B cell (primary cell): ENCODE data around the gene PPP1R18.

Experiments
- EZH2 ChIP-seq: IDR thresholded peaks from 2 replicates; pipeline ENCODE4 v1.6.1; 2012; ENCODE audit warnings: borderline replicate concordance, low read depth, mild to moderate bottlenecking, moderate library complexity, low read length; ENCODE audit not compliant: insufficient read depth, poor library complexity, severe bottlenecking
- TF ChIP-seq, protein P1 (sequence below): fragments of 200-600 bp; IDR thresholded peaks from one replicate; pipeline ENCODE4 v1.8.0; 2022; ENCODE audit warnings: antibody characterized with exemption, mild to moderate bottlenecking

DNA sequence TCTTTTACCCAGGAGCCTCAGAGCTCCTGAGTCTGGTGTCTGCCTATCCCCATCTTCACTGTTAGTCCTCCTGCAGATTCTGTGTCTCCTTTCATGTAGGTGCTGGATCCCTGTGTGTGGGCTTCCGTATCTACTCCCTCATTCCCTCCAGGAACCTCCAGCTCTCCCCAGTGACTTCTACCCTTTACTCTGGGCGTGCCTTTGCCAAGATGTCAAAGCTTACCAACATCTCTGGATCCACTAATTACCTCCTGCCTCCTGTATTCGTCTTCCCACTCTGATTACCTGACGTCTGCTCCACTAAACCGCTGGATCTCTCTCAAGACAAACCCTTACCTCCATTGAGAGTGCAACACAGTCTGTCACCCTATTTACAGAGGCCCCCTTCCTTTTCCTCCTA is 41.7 kb downstream of the PPP1R18 start:
- TF ChIP-seq, protein P1, sequence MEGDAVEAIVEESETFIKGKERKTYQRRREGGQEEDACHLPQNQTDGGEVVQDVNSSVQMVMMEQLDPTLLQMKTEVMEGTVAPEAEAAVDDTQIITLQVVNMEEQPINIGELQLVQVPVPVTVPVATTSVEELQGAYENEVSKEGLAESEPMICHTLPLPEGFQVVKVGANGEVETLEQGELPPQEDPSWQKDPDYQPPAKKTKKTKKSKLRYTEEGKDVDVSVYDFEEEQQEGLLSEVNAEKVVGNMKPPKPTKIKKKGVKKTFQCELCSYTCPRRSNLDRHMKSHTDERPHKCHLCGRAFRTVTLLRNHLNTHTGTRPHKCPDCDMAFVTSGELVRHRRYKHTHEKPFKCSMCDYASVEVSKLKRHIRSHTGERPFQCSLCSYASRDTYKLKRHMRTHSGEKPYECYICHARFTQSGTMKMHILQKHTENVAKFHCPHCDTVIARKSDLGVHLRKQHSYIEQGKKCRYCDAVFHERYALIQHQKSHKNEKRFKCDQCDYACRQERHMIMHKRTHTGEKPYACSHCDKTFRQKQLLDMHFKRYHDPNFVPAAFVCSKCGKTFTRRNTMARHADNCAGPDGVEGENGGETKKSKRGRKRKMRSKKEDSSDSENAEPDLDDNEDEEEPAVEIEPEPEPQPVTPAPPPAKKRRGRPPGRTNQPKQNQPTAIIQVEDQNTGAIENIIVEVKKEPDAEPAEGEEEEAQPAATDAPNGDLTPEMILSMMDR: no peak
- TF ChIP-seq EZH2: no peak
